GM12878 (cell line): ENCODE data around the gene SP1.

Source experiments
- BHLHE40 ChIP-seq, 2 experiments: fragments of 450-650 bp in 1 of 2; IDR thresholded peaks; 2 replicates each; pipeline ENCODE4 v1.6.1; 2011 to 2017; ENCODE audit warnings: low read depth in 2 of 2, borderline replicate concordance in 1 of 2, improper control_type of control experiment in 1 of 2, low read length in 1 of 2, mild to moderate bottlenecking in 1 of 2
- EZH2 ChIP-seq: IDR thresholded peaks from 2 replicates; pipeline ENCODE4 v1.6.1; 2012; ENCODE audit warnings: low read depth, mild to moderate bottlenecking, control low read depth, inconsistent platforms, low read length, borderline replicate concordance; ENCODE audit not compliant: control insufficient read depth
- GABPA ChIP-seq: IDR thresholded peaks from 2 replicates; pipeline ENCODE4 v1.6.1; 2014; ENCODE audit warnings: antibody characterized with exemption, low read depth, mild to moderate bottlenecking, inconsistent platforms
- JUND ChIP-seq: IDR thresholded peaks from 2 replicates; pipeline ENCODE4 v1.6.1; 2012; ENCODE audit warnings: low read depth, mild to moderate bottlenecking, low read length, improper control_type of control experiment, moderate library complexity
- MXI1 ChIP-seq: fragments of 150-350 bp; IDR thresholded peaks from 2 replicates; pipeline ENCODE4 v1.6.1; 2011; ENCODE audit warnings: low read depth, mild to moderate bottlenecking, inconsistent platforms, low read length, improper control_type of control experiment
- NR2C2 ChIP-seq: IDR thresholded peaks from 2 replicates; pipeline ENCODE4 v1.6.1; 2011; ENCODE audit warnings: borderline replicate concordance, low read depth; ENCODE audit not compliant: control insufficient read depth, insufficient read length
- POLR2A ChIP-seq: IDR thresholded peaks from 2 replicates; pipeline ENCODE4 v1.6.1; 2011; ENCODE audit warnings: low read depth, mild to moderate bottlenecking, low read length
- POLR2AphosphoS5 ChIP-seq: IDR thresholded peaks from 2 replicates; pipeline ENCODE4 v1.6.1; 2011; ENCODE audit warnings: mild to moderate bottlenecking, low read length, inconsistent platforms
- SMAD5 ChIP-seq: IDR thresholded peaks from 2 replicates; pipeline ENCODE4 v1.6.1; 2016; ENCODE audit warnings: antibody characterized with exemption, low read depth
- SUPT20H ChIP-seq: IDR thresholded peaks from 2 replicates; pipeline ENCODE4 v1.6.1; 2011; ENCODE audit warnings: low read depth, mild to moderate bottlenecking, low read length, moderate library complexity, borderline replicate concordance; ENCODE audit not compliant: control insufficient read depth
- ZNF24 ChIP-seq: fragments of 450-650 bp; IDR thresholded peaks from 2 replicates; pipeline ENCODE4 v1.6.1; 2017; ENCODE audit warnings: antibody characterized with exemption, mild to moderate bottlenecking
- TF ChIP-seq, protein P1 (sequence below): IDR thresholded peaks from 2 replicates; pipeline ENCODE4 v1.6.1; 2011; ENCODE audit warnings: low read depth, low read length, improper control_type of control experiment, borderline replicate concordance
- TF ChIP-seq, protein P2 (sequence below), 3 experiments: IDR thresholded peaks in 2 of 3; conservative IDR thresholded peaks in 1 of 3; 2 replicates each; pipeline ENCODE4 v1.5.1; 2011; ENCODE audit warnings: low read depth in 3 of 3, low read length in 3 of 3, mild to moderate bottlenecking in 3 of 3, control low read depth in 2 of 3, moderate library complexity in 2 of 3, inconsistent platforms in 1 of 3, mixed read lengths in 1 of 3; ENCODE audit not compliant: control insufficient read depth in 2 of 3, insufficient read depth in 1 of 3; ENCODE audit errors: extremely low read depth in 1 of 3

DNA sequence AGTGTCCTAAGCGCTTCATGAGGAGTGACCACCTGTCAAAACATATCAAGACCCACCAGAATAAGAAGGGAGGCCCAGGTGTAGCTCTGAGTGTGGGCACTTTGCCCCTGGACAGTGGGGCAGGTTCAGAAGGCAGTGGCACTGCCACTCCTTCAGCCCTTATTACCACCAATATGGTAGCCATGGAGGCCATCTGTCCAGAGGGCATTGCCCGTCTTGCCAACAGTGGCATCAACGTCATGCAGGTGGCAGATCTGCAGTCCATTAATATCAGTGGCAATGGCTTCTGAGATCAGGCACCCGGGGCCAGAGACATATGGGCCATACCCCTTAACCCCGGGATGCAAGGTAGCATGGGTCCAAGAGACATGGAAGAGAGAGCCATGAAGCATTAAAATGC lies 31.0 kb downstream of the SP1 start:
- no peak for TF ChIP-seq GABPA
- no peak for TF ChIP-seq ZNF24
- TF ChIP-seq EZH2: no peak
- TF ChIP-seq, protein P1, sequence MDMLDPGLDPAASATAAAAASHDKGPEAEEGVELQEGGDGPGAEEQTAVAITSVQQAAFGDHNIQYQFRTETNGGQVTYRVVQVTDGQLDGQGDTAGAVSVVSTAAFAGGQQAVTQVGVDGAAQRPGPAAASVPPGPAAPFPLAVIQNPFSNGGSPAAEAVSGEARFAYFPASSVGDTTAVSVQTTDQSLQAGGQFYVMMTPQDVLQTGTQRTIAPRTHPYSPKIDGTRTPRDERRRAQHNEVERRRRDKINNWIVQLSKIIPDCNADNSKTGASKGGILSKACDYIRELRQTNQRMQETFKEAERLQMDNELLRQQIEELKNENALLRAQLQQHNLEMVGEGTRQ: no peak
- no peak for TF ChIP-seq POLR2A
- no peak for TF ChIP-seq MXI1
- TF ChIP-seq, protein P2, sequence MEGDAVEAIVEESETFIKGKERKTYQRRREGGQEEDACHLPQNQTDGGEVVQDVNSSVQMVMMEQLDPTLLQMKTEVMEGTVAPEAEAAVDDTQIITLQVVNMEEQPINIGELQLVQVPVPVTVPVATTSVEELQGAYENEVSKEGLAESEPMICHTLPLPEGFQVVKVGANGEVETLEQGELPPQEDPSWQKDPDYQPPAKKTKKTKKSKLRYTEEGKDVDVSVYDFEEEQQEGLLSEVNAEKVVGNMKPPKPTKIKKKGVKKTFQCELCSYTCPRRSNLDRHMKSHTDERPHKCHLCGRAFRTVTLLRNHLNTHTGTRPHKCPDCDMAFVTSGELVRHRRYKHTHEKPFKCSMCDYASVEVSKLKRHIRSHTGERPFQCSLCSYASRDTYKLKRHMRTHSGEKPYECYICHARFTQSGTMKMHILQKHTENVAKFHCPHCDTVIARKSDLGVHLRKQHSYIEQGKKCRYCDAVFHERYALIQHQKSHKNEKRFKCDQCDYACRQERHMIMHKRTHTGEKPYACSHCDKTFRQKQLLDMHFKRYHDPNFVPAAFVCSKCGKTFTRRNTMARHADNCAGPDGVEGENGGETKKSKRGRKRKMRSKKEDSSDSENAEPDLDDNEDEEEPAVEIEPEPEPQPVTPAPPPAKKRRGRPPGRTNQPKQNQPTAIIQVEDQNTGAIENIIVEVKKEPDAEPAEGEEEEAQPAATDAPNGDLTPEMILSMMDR (IDR thresholded peaks at IDR 0.05 in 2 of 3, conservative IDR thresholded peaks at IDR 0.05 in 1 of 3; ENCODE audit: control insufficient read depth in 2 of 3, extremely low read depth in 1 of 3, insufficient read depth in 1 of 3, low read depth in 3 of 3, low read length in 3 of 3): no peak
- no peak for TF ChIP-seq JUND
- no peak for TF ChIP-seq SUPT20H
- TF ChIP-seq BHLHE40 (IDR thresholded peaks at IDR 0.05; ENCODE audit: borderline replicate concordance in 1 of 2, low read depth in 2 of 2, low read length in 1 of 2): no peak
- TF ChIP-seq NR2C2: no peak
- TF ChIP-seq POLR2AphosphoS5: no peak
- no peak for TF ChIP-seq SMAD5
